Renal cortex interstitium (tissue), 11 donors: ENCODE results near the gene CENPO. TPM values are rescaled to one million over a fixed set of nuclear protein-coding genes. Genes with fewer than 3 reads are reported as not detected.

ENCODE experiments used
- DNase-seq, 11 donors: peaks; one replicate each; pipeline ENCODE4 v3.0.0-alpha.2; 2013; ENCODE audit warnings: low read depth in 9 of 11, low spot score in 4 of 11; ENCODE audit errors: extremely low read depth in 1 of 11
- polyA plus RNA-seq, 3 donors: library from polyadenylated mRNA; unstranded; fragments of 120-200 nt; gene quantifications; one replicate each; pipeline ENCODE4 v1.2.1, GENCODE V29; 2013; ENCODE audit not compliant: insufficient read length in 3 of 3

CENPO gene
- polyA plus RNA-seq, 3 donors = 19.2 to 21.0 (median 19.9) TPM

GRCh38 chr2:24816884-24817283, 23.7 kb downstream of the CENPO start:
- DNase-seq = no peak

DNA sequence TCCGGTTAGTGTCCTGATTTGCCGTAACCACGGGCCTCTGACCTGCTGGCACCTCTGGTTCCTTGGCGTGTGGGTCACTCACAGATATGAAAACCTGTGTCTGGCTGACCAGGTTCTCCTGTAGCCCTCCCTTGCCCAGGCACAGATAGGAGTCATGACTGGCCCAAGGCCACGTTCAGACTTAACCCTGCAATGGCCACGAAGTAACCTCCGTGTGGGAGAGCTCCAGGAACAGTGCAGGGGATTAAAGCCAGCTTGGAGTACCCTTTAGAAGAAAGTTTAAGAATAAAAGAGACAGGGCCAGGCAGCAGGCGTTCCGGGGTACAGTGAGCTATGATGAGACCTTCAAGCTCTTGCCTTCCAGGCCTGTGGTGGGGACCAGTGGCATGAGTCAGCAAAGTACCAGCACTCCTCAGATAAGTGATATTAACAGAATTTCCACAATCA, 25.5 kb downstream of the CENPO start:
- DNase-seq = no peak

DNA sequence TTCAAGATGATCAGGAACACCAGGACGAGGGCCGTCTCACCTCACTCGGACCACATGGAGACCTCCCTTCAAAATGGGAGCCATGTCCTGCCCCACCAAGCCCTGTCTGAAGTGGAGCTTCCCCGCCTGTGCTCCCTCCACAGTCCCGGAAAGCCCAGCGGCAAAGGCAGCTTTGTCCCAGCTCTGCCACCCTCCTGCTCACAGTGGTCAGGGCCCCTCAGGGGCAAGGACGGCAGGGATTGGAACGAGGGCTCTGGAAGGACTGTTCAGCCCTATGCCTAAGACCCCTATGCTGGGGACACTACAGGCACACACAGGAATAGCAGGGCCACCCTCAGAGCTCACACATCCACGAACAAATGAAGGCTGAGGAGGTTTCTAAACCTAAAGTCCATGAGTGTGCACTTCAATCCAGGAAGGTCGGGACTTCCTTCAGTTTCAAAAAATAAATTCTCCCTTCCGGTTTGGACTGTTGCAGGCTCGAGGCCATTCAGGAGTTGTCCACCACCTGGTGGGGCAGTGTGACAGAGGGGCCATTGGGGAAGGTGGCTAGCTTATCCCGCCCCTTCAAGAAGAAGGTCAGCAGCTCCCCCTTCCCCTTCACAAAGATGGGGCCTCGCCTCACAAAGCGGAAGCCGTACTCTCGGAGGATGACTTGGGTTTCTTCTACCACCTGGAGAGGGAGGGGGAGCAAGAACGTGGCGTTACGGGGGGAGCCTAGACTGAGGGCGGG, 26.4 kb downstream of the CENPO start:
- DNase-seq = no peak

DNA sequence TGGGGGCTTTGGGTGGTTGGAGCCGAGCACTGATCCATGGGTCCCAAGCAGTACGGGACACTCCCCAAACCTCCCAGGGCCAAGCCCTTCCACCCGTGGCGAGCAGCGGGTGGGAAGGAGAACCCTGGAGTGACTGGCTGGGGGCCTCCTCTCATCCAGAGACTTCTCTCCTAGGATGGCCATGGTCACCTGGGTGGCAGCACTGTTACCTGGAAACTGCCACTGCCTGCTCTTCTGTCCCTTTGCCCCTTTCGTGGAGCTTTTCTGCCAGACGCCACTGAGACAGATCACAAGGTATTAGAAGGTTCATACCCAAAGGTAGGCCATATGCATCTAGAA, 26.9 kb downstream of the CENPO start:
- DNase-seq = no peak

DNA sequence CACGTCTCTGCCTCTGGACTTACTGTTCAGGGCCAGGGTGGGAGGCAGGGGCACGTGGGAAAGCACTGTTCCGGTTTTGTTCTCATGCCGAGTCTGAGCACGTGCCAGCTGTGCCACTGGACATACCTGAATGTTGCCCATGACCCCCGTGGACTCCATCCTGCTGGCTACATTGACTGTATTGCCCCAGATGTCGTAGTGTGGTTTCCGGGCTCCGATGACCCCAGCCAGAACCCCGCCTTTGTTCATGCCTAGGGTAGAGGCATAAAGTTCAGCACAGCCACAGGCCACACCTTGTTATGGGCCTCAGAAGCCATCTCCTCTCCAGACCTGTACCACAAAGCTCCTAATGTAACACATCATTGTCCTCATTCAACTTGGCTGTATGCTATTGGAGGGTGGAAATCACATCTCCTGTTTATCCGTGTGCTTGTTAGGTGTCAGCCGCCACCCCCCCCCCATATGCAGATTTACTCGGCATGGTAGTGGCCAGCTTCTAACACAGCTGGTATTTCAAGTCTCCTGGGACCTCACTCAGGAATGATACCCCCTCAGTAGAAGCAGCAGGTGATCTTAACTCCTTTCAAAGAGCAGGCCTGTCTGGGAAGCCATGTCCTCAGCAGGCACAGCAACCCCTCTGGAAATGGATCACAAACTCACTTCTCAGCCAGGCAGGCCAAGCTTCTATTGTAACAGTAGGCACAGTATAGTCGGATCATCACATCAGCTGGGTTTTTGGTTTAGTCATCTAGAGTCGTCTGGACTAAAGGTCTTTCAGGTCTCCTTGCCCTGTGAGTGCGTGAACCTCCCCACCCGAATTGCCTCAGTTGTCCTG, 27.6 kb downstream of the CENPO start:
- no peak for DNase-seq

DNA sequence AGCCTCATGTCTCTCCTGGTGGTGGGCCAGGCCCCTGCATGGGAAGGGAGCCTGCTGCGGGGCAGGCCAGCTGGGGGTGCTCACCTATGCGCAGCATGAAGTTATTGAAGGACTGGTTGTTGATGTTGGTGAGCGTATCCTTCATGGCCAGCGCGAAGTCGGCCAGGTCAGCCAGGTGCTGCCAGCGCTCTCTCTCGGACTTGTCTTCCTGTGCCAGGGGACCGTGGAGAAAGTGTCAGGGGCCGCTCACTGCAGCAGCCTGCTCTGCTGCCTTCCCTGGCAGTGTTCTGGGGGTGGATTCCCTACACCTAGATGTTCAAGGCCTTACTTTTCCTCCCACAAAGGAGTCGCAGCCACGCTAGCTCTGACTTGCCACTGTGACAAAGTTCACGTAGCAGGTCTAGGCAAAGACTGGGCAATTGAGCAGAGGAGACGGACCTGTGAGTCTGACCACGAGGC, 28.2 kb downstream of the CENPO start:
- DNase-seq = no peak

DNA sequence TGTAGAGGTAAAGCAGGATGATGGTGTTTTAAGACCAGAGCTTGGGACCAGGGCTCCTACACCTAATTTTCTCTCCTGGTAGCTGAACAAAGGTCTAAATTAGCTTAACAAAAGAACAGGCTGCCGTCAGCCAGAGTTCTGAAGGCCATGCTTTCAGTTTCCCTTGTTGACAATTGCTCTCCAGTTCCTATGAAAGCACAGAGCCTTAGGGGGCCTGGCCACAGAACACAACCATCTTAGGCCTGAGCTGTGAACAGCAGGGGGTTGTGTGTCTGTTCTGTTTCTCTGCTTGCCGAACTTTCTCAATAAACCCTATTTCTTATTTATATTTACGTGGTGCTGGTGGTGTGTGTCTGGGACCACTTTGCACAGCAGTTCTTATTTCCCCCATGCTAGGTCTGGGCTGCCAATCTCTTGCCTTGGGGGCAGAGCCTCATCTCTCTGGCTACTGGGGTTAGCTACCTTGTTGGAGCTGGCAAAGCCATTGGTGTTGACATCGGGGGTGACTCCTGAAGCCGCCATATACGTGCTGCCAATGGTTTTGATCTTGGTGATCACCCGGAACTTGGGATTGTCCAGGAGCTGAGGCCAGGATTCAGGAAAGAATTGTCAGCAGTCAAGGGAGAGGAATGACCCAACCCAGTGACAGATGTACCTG, 29.0 kb downstream of the CENPO start:
- DNase-seq = no peak

DNA sequence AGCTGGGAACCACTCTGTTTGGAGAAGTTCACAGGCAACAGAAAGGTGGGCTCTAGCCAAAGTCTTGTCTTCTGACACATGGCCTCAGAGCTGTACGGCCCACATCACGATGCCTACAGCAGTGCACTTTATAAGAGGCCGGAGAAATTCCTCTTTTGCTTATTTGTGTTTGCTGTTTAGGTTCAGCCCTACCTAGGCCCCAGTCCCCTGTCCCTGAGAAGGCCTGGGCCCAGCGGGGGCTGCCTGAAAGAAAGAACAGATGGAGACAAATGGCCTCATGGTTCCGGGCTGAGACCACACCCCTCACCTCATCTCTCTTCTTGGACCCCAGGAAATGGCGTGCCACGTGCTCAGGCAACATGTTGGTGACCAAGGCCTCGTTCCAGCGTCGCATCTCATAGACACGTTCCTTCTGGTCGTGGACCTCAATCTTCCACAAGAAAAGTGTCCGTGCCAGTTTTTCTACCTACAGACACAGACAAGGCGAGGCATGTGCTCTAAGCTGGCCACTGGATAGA, 30.9 kb downstream of the CENPO start:
- DNase-seq = no peak

GRCh38 chr2:24824966-24825882, 32.0 kb downstream of the CENPO start:
- DNase-seq = no peak

DNA sequence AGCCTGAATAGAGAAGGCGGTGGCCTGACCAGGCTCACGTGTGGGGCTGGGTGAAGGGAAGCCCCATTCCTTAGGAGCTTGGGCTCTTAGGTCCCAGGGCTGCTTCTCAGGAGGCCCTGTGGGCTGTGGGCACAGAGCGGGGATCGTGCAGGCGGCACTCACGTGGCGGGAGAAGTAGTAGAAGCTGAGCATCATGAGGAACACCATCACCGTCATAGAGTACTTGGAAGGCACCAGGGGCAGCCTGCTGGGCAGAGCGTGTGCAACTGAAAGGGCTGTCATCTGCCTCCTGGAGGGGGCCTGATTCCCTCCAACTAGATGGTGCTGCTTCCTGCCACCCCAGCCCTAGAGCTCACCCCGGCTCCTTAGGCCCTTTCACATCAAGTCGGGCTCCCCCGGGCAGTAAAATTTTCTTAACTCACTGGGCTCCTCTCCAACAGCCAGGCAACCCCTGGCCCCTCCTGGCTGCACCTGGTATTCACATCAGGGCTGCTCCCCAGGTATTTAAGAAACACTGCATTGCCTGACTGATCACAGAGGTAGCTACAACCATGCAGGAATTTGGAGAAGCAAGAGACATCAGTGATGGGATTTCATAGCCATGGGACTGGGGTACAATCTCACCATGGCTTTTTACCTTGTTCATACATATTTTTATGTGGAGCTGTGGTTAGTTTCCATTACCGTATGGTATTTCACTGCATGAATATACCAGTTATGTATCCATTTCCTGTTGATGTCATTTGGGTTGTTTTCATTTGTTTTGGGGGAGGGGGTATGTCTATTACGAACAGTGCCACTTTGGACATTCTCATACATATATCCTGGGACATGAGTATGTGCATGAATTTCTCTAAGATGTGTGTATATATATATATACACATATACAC, 32.9 kb downstream of the CENPO start:
- DNase-seq = no peak

DNA sequence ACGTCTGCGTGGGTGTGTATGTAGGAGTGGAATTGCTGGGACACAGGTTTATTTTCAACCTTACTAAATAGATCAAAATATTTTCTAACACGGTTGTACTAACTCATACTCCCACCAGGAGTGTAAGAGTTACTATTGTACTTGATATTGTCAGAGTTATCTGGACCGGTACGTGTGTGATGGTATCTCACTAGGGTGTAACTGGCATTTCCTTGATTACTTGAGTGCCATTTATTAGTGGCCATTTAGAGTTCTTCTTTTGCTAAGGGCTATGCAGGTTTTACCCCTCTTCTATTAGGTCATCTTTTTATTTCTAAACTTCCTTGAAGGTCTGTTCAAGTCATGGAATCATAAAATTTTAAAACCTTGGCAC, 33.5 kb downstream of the CENPO start:
- no peak for DNase-seq

DNA sequence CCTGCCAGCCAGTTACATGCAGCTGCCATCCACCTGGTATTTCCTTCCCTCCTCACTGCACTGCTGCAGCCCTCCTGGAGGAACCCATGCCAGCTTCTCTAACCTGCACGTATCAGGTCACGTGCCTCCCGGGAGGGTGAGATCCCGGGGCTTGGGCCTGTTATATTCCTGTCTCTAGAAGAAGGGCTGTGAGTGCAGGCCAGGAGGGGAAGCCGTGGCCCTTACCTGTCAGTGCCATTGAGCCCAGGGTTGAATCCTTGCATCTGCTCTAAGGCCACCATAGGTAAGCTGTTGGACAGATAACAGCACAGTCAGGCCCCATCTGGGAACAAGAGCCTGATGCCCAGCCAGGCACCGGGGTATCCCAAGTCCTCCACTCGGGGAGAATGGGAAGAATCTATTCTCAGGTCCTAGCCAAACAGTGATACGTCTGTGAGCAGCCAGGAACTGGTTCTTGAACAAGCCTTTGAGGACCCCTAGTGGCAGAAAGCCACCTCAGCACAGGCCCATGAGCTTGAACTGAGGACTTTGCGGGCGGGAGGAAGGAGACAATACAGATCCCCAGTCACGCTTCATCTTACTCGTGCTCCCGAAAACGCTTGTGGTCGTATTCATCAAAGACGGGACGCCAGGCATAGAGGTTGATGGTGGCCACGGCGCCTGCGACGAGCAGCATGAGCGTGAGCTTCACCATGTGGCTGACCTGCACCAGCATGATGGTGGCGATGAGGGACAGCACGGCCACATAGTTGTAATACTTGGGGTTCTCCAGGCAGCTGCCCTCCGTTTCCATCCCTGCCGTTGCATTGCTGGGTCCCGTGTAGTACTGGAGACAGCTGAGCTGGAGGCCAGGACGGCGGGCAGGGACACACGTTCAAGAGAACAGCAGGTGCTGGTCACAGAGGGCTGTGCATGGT, 34.4 kb downstream of the CENPO start:
- DNase-seq = peak; percentile 58 to 87 (median 79)

- no peak for DNase-seq
Measured at GRCh38 chr2:24828238-24828996, 35.2 kb downstream of the CENPO start.

- no peak for DNase-seq
Measured at GRCh38 chr2:24830351-24830750, 37.1 kb downstream of the CENPO start.

DNA sequence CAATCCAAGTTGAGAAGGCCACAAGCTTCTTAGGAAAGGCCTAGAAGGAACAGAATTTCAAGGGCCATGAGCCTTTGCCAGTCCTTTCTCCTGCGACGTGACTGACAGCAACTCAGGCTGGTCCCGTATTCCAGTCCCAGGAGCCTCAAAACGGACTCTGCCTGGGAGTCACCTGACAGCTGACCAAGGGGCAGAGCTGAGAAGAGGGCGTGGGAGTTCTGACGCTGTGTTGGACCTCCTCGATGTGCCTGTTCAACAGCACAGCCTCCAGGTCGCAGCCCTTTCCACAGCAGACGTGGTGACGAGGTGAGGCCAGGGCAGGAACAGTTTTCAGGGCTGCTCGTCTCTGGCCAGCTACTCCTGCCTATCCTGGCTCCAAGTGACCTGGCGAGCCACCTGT, 37.6 kb downstream of the CENPO start:
- DNase-seq = no peak
